ENCODE measurements around the gene ABCB4. TPM values are rescaled to one million over a fixed set of nuclear protein-coding genes. Genes with fewer than 3 reads are reported as not detected.

The ABCB4 gene
- total RNA-seq, 2 experiments from 2014 or later, result 1.2 TPM; not detected in 1

GRCh38 chr7:87494454-87494853 lies 19.0 kb upstream of the ABCB4 start:
- DNase-seq (ENCODE audit: low spot score), result no peak
- ChIA-PET CTCF (ENCODE audit: unreplicated experiment) (no interaction called here), POLR2A (interaction anchor here (1.0 kb wide), 1 partner anchor 11 kb away, joined by 3 read pairs; no protein-coding TSS in a partner anchor)
- TF ChIP-seq EZH2phosphoT487 (IDR thresholded peaks at IDR 0.05; ENCODE audit: borderline replicate concordance, low read depth, low read length), result no peak
- no peak for TF ChIP-seq CTCF (conservative IDR thresholded peaks at IDR 0.05; ENCODE audit: low read length)
- Histone ChIP-seq H3K79me2 (ENCODE audit: insufficient read depth, low read depth, low read length) (no peaks in the 10 kb centered on the region), H4K20me1 (ENCODE audit: insufficient read depth, low read length) (no peaks in the 10 kb centered on the region), H3K9me3 (ENCODE audit: low read length) (no peaks in the 10 kb centered on the region), H2AFZ (ENCODE audit: low read length) (no peak overlapping the region), H3K27ac (ENCODE audit: low read depth, low read length, poor library complexity, severe bottlenecking) (no peak overlapping the region), H3K4me3 (ENCODE audit: low read depth, low read length, poor library complexity, severe bottlenecking) (no peak overlapping the region), H3K4me2 (ENCODE audit: low read length) (no peak overlapping the region), H3K4me1 (ENCODE audit: insufficient read depth, low read length, poor library complexity, severe bottlenecking) (peaks cover 5% of the 10 kb centered on the region), H3K36me3 (ENCODE audit: insufficient read depth, low read length) (no peaks in the 10 kb centered on the region), H3K9me2 (ENCODE audit: insufficient read depth, low read length) (no peaks in the 10 kb centered on the region)
- no TSS peak for BruUV-seq (replicated peaks)
- intact Hi-C loops (cut with micrococcal nuclease; ENCODE audit: unreplicated experiment), result no loop called here

- Histone ChIP-seq H4K20me1 (ENCODE audit: insufficient read depth, low read length) (no peaks in the 10 kb centered on the region), H2AFZ (ENCODE audit: low read length) (no peak overlapping the region), H3K9me2 (ENCODE audit: insufficient read depth, low read length) (no peaks in the 10 kb centered on the region), H3K4me1 (ENCODE audit: insufficient read depth, low read length, poor library complexity, severe bottlenecking) (no peaks in the 10 kb centered on the region), H3K79me2 (ENCODE audit: insufficient read depth, low read depth, low read length) (no peaks in the 10 kb centered on the region), H3K36me3 (ENCODE audit: insufficient read depth, low read length) (no peaks in the 10 kb centered on the region), H3K4me3 (ENCODE audit: low read depth, low read length, poor library complexity, severe bottlenecking) (no peak overlapping the region), H3K27ac (ENCODE audit: low read depth, low read length, poor library complexity, severe bottlenecking) (no peak overlapping the region), H3K9me3 (ENCODE audit: low read length) (no peaks in the 10 kb centered on the region), H3K4me2 (ENCODE audit: low read length) (no peak overlapping the region)
- no TSS peak for BruUV-seq (replicated peaks)
- POLR2A ChIA-PET, result interaction anchor here (0.6 kb wide), 1 partner anchor 44 kb away, joined by 3 read pairs; no protein-coding TSS in a partner anchor
- no peak for TF ChIP-seq EZH2phosphoT487 (IDR thresholded peaks at IDR 0.05; ENCODE audit: borderline replicate concordance, low read depth, low read length)
- no peak for TF ChIP-seq CTCF (conservative IDR thresholded peaks at IDR 0.05; ENCODE audit: low read length)
- DNase-seq (ENCODE audit: low spot score), result no peak
- intact Hi-C loops (cut with micrococcal nuclease; ENCODE audit: unreplicated experiment), result no loop called here
- CTCF ChIA-PET (ENCODE audit: unreplicated experiment), result no interaction called here
These were observed 7.7 kb upstream of the ABCB4 start for GRCh38 chr7:87483131-87483530.

- BruUV-seq (replicated peaks), result no TSS peak
- no peak overlapping the region for H3K4me3 ChIP-seq (ENCODE audit: low read depth, low read length, poor library complexity, severe bottlenecking)
- no peak overlapping the region for H3K27ac ChIP-seq (ENCODE audit: low read depth, low read length, poor library complexity, severe bottlenecking)
- no peak for TF ChIP-seq EZH2phosphoT487 (IDR thresholded peaks at IDR 0.05; ENCODE audit: borderline replicate concordance, low read depth, low read length)
- TF ChIP-seq CTCF (conservative IDR thresholded peaks at IDR 0.05; ENCODE audit: low read length), result no peak
- CTCF ChIA-PET (ENCODE audit: unreplicated experiment), result no interaction called here
- intact Hi-C loops (cut with micrococcal nuclease; ENCODE audit: unreplicated experiment), result no loop called here
- H3K4me2 ChIP-seq (ENCODE audit: low read length), result no peak overlapping the region
- POLR2A ChIA-PET, result no interaction called here
- H2AFZ ChIP-seq (ENCODE audit: low read length), result no peak overlapping the region
- no peak for DNase-seq (ENCODE audit: low spot score)
- no peaks in the 10 kb centered on the region for H3K79me2 ChIP-seq (ENCODE audit: insufficient read depth, low read depth, low read length)
- H3K9me2 ChIP-seq (ENCODE audit: insufficient read depth, low read length), result no peaks in the 10 kb centered on the region
- H3K4me1 ChIP-seq (ENCODE audit: insufficient read depth, low read length, poor library complexity, severe bottlenecking), result no peaks in the 10 kb centered on the region
- no peaks in the 10 kb centered on the region for H3K36me3 ChIP-seq (ENCODE audit: insufficient read depth, low read length)
- no peaks in the 10 kb centered on the region for H3K9me3 ChIP-seq (ENCODE audit: low read length)
- no peaks in the 10 kb centered on the region for H4K20me1 ChIP-seq (ENCODE audit: insufficient read depth, low read length)
These were observed 6.6 kb upstream of the ABCB4 start for GRCh38 chr7:87482115-87482514.
